GM18511 (cell line): ENCODE results near the gene SKAP1.
"Not testable (repeated sequence)": the region's sequence is repeated elsewhere in the genome, so short reads cannot be mapped to it uniquely, and the experiment has no call there.

Experiments
- ATAC-seq: cut with Tn5 transposase; IDR thresholded peaks from one replicate; pipeline ENCODE4 v1.9.1; 2021; ENCODE audit warnings: mild to moderate bottlenecking, moderate library complexity; ENCODE audit not compliant: unreplicated experiment

The SKAP1 gene

DNA sequence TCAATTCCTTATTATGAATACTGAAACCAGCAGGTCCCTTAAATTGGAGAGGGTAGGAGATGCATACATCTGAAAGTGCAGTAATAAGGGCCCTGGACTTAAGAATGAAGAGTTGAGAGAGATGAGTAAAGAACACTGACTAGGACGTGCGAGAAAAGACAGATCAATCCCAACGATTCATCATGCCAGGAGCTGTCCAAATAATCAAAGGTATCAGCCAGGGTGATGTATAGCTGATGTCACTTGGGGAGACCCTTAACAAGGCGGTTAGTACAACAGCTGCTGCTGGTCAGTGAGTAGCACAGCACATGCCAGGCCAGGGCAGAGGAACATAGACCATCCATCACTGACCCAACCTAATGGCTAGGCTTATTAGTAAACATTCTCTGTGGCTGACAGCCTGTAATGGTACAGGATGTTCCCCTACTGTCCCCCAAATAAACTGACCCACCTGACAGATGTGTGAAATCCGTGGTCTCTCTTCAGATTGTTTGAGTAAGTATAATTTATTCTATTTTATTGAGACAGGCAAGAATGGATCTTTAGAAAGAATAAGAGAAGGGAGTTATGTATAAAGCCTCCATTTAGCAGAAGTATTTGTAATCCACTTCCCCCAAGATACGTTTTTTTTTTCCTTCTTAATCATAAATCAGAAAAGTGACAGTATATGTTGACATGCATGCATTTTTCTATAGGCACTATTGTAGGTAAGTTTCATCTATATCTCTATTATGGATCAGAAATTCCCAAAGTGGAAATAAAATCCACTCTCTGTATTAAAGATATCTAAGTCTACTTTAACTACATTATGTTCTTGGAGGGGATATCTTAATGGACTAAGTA is 204.1 kb downstream of the SKAP1 start:
- no peak for ATAC-seq

DNA sequence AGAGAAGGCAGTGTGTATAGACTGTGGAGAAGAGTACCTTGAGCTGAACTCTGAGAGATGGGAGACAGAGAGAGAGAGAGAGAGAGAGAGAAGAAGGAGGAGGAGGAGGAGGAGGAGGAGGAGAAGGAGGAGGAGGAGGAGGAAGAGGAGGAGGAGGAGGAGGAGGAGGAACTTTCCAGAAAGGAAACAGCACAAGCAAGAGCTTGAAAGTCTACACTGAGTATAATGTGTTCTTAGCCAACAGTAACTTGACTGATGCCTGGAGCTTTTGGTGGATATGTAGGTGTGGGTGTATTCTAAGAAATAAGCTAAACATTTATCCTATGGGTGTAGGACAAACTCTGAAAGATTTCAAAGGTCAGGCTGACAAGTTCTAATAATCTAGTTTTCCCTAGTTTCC is 206.1 kb downstream of the SKAP1 start:
- no peak for ATAC-seq

DNA sequence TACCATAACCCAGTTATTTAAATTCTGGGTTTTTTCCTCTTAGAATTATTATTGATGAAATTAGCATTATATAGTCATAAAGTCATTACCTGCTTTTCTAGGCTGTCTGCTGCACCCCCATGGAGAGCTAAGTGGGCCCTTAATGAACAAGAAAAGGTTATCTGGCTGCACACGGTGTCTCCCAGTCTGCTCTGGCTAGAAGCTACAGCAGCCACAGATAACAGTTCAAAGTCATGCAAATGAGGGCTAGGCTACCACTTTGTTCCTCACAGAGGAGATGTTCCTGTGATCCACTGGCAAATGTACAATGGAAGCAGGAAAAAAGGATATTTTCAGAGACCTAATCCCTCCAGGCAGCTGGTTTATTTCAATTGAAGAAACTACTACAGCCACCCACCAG is 210.4 kb downstream of the SKAP1 start:
- ATAC-seq = no peak

DNA sequence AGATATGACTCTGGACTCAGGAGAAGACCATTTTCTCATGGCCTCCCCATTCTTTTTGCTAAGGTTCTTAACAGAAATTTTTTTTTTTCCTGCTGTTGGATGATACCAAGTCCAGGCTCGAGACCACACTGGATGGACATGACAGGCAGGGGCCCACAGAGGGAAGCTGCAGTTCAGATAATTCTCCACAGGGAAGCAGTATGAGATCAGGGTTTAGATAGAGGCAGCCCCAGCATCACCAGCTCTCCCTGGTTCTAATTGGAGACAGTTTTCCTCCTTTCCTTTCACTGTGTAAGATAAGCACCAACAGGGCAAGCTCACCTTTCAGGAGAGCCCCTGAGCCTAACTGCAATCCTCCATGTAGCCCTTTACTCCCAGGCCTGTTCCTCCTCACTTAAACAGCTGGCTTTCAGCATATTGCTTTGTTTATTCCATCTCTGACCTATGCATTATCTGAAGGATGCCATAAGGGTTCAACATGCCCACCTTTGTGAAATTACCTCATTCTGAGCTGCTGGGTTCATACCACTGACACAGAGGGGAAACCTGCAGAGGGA is 214.4 kb downstream of the SKAP1 start:
- no peak for ATAC-seq

DNA sequence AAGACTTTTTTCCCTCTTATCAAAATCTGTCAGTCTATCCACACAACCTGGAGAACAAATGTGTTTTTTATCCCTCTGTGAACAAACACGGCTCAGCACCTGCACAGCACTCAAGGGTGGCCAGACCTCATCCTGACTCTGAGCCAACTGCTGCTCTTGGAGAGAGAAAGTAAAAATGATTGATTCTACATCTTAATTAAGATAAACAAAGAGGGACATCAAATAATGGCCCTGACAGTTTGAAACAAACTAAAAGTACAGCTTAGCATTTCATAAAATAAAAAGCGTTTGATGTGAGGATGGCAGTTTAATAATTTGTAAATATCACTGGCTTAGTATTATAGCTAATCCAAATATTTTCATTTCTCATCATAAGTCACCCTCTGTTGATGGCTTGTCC is 216.2 kb downstream of the SKAP1 start:
- no peak for ATAC-seq

DNA sequence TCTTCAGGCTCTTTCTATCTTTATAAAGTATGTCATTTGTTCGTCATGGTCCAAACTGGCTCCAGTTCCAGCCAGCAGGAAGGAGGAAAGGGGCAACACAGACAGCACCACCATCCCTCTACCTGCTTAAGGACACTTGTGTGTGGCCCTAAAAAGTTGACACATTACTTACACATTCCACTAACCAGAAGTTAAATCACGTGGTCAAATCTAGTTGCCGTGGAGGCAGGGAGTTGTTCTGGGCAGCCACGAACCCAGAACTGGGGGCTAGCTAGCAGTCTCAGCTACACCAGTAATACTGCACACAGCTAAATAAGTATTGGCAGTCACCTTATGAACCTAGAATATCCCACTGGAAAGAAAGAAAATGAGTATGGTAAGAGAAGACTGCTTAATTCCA is 218.2 kb downstream of the SKAP1 start:
- ATAC-seq = no peak

DNA sequence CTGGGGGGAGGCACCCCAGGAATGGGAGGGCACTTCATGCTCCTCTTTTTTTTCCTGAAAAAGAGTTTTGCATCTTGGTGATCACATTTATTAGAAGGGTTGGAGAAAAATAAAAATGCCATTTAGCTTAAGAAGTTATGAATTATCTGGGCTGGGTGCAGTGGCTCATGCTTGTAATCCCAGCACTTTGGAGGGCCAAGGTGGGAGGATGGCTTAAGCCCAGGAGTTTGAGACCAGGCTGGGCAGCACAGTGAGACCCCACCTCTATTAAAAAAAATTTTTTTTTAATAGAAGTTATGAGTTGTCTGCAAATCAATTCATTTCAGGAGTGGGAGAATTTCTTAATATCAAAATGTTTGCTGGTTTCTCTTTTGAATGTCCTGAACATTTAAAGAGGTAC is 219.0 kb downstream of the SKAP1 start:
- no peak for ATAC-seq

DNA sequence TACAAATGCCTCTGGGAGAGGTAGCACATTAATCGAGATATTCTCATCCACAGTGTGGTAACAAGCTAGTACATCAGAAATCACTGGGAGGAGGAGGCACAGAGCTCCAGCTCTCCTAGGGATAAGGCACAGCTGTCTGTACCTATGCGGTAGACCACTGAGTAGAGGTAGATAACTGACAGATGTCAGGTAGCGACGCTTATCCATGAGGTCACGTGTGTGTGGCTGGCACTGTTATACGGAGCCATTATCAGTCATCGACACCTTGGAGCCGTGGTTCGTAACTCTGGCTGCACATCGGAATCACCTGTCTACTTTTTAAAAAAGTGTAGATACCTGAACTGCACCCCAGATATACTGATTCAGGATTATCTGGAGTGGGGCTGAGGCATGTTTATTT is 220.0 kb downstream of the SKAP1 start:
- no peak for ATAC-seq

DNA sequence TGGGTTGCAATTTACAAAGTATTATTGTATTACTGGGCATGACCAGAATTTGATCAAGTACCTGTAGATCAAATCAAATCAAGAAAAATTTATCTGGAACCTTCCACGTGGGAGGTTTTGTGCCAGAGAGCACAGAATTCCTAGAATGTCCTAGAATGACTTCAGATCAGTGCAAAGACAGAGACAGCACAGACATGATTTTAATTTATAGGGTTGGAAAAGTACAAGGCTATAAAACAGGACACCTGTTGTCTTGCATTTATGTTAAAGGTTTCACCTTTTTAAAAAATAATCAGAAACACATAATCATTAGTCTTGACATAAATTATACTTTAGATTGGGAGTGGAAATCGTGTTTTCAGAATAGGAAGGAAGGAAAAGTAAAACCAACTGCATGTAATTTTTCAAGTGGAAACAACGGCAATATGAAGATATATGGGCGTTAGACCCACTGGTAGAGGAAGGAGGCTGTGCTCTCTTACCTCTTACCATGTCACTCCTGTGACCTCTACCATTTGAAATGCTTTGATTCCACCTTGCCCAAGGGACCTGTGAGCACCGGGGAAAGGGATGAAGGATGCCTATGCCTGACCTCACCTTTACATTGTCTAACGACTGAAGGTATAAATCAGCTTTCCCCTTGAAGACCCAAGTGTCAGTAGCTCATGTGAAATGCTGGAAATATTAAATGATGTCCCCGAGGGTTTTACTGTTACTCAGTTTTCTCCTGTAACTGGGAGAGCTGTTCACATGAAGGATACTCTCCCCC is 222.1 kb downstream of the SKAP1 start:
- ATAC-seq = no peak

DNA sequence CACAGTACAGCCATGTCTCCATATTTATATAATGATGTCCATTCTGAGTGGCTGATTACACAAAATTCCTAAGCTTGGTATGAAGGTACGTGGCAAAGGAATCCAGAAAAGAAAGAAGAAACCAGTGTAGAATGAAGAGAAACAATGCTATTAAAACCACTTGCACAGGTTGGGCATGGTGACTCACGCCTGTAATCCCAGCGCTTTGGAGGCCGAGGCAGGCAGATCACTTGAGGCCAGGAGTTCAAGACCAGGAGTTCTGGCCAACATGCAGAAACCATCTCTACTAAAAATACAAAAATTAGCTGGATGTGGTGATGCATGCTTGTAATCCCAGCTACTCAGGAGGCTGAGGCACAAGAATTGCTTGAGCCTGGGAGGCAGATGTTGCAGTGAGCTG is 223.0 kb downstream of the SKAP1 start:
- ATAC-seq = not testable (repeated sequence)

DNA sequence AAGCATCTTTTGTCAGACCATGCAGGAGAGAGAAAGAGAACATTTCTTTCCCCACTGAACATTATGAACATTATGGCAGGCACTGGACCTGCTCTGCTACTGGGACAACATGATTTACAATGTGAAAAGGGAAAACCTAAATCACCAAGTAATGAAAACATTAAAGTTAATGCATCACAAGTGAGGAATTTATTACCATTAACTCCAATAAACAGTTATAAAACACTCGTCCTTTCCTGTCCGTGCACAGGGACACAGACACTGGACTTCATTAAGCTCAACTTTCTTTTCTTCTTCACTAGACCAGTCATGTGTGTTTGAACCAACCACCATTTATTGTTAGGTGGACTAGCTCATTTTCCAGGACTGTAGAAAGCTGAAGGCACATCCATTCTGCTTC is 227.1 kb downstream of the SKAP1 start:
- no peak for ATAC-seq

DNA sequence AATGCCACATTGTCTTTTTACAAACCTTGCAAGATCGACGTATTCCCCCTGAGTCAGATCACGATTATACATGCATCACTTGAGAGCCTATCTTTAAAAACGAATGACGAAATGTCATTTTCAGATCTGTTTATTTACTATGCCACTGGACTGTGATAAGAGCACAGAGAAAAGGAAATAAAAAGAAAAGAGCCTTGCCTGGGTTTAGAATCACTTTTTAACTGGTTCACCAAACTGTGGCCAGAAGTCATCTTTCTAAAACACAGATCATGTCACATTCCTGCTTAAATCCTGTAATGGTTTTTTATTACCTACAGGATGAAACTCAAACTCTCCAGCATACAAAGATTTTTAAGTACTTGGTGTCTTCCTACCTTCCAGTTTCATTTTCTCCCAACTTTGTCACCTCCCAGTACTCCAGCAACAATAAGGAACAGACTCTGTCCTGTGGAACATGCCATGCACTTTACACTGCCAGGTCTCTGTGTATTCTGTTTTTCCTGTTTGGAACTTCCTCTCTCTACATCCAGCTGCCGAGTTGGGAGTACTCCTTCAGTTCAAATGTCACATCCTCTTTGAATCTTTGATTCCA is 231.0 kb downstream of the SKAP1 start:
- ATAC-seq = no peak

DNA sequence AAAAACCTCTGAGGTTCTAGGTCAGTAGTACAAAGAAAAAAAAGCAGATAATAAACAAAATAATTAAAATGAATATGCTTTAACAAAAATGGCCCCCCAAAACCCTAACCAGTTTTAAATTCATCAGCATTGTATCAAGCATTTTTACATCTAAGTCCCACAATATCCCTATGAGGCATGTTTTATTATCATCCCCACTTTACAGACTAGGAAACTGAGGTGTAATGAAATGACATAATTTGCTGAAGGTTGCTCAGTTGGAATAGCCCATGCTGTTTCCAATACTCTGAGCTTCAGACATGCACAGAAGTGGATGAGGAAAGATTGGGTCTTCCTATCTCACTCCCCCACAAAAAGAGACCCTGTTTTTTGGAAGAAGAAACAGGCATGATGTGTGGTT is 234.1 kb downstream of the SKAP1 start:
- no peak for ATAC-seq

DNA sequence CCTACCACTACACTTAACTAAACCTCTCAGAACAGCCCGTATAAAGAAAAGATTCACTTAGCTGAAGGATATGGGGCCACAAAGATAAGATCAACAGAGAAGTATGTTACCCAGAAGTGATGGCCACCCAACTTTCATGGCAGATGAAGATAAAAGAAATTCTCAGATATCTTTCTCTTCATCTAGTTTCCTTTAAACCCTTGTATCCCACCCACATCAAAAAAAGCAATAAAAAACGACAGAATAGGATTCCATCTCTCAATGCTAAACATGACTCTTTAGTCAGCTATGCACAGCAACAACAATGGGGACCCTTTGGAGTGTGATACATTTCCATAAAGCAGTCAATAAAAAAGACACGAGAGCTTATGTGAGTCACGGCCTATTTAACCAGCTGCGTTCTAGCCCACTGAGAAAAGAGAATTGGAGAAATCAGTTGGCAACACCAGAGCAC is 235.9 kb downstream of the SKAP1 start:
- no peak for ATAC-seq

DNA sequence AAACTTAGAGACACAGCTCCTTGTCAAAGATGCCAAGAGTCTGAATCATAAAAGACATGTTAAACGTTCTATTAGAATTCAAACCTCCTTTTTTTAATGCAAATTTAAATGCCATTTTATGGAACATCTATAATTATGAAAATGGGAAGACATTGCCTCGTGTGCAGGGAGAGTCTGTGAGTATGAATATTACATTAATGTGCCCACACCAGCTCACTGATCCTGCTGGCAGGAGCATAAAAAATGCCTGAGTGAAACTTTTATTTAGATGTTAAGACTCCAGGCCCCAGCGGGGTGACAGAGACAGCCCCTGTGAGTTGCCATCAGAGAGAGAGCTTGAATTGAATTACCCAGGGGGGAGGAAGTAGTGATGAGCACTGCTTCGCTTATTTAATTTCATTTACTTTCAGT is 237.7 kb downstream of the SKAP1 start:
- ATAC-seq = no peak

DNA sequence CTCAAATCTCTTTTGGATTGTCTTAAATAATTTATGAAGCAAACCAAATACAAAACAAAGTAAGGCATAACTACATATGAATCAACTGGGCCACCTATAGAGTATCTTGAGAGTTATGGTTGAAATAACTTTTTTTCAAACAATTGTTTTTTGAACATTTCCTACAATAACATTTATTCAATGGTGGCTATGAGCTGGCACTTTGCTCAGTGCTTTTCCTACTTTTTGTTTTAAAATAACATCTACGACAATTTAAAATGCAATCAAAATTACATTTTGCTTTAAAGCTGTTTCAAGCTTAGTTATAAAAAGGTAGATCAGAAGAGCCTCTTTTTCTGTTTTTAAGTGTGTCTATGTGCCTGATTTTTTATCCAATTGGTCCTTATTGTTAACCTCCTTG is 238.7 kb downstream of the SKAP1 start:
- no peak for ATAC-seq

DNA sequence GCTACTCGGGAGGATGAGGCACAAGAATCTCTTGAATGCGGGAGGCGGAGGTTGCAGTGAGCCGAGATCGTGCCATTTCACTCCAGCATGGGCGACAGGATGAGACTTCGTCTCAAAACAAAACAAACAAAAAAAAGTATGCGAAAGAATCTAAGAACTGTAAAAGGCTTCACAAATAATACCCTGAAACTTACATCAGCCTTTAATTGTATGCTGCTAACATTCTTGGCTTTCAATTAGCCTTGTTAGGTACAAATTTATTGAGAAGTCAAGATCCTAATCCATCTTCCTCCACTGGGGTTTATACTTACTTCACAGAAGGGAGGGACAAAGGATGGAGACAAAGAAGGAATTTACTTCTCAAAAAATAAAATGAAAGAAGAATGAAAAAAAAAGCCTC is 239.1 kb downstream of the SKAP1 start:
- no peak for ATAC-seq

DNA sequence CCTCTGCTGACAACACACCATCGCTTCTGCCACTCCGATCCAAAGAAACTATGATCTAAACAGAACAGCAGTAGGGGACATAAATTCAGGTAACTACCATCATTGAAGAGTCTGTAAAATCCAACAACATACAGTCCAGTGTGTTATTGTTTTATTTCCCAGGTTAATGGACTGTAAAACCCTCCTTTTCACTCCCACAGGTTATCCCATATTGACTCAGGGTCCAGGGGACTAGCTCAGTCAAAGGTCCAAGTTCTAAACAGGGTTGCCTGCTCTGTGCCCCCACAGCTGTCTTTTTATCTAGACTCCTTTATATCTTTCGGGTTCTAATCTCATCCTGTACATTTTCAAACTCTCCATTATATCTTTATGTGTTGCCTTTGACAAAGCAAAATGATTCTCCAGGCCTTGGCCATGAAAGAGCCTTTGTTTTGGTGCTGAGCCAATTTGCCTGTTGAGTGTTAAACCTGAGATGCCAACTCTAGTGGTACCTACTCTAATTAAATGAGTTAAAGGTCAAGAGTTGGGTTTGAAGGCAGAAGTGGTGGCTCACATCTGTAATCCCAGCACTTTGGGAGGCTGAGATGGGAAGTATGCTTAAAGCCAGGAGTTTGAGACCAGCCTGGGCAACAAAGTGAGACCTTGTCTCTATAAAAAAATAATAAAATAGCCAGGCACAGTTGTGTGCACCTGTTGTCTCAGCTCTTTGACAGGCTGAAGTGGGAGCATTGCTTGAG is 242.0 kb downstream of the SKAP1 start:
- no peak for ATAC-seq

DNA sequence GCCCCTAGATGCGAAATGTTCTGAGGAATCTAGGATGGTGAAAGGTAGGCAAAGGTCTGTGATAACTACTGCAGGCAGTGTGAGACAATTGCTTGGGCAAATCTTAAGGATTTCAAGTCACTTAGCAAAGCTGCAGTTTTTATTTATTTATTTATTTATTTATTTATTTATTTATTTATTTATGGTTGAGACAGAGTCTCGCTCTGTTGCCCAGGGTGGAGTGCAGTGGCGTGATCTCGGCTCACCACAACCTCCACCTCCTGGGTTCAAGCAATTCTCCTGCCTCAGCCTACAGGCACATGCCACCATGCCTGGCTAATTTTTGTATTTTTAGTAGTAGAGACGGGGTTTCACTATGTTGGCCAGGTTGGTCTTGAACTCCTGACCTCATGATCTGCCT is 243.7 kb downstream of the SKAP1 start:
- ATAC-seq = not testable (repeated sequence)

DNA sequence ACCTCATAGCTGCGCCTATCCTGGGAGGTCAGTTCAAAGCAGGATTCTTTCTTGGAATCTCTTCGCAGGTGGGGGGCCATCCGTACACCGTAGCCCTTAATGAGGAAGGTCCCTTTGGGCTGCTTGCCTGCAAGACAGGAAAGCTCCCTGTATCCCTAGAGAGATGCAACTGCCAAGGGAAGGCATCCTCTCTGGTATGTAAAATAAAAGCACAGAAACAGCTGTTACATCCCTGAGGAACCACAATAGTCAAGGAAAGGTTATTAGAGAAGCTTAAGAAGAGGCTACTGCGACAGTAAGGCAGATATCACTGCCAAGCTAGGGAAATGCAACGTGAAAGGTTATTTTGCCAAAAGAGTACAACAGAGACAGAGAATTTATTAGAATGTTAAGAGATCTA is 245.3 kb downstream of the SKAP1 start:
- ATAC-seq = no peak

DNA sequence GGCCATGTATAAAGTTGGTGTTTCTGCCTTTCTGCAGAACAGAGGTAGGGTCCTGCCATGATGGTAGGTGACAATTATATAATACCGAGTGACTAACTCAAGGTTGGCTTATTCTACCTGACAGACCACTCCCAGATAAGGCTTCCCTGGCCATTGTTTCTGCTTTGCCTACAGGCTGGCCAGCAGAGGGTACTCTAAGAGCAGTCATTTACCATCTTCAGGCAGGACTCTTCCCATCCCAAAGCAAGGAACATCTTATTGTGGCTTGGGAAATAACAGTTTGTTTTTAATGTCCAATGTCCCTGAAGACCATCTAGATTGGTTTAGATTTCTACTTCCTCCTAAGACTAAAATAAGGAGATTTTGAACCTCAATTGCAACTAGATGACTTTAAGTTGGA is 248.4 kb downstream of the SKAP1 start:
- ATAC-seq = no peak
